Measurements from ENCODE around the gene TYK2.
A peak's percentile ranks its signal among the peaks of the same experiment; 100 is the strongest.

Gene TYK2

GRCh38 chr19:10380313-10381102 is at the start of gene TYK2:
TYK2 (minus strand) TSS chr19:10380572; CDS start chr19:10378406, 2,166 bp downstream.
- Histone ChIP-seq H3K4me2 (ENCODE audit: low read depth, low read length, poor library complexity, severe bottlenecking) (peak within 1 kb of the TSS; percentile 95), H2AFZ (ENCODE audit: low read depth, low read length, severe bottlenecking) (peak within 1 kb of the TSS; percentile 69), H3K27ac (ENCODE audit: low read depth, low read length) (peak within 1 kb of the TSS; percentile 68), H3F3A (ENCODE audit: insufficient read depth) (no peaks in the 10 kb centered on the region), H3K36me3 (ENCODE audit: low read length) (no peaks in the 10 kb centered on the region), H3K9me3 (ENCODE audit: insufficient read depth, low read length) (no peaks in the 10 kb centered on the region), H4K20me1 (ENCODE audit: low read depth, low read length) (no peaks in the 10 kb centered on the region), H3K79me2 (ENCODE audit: insufficient read depth, low read length) (peaks cover 18% of the 10 kb centered on the region), H3K27me3 (ENCODE audit: low read length) (no peaks in the 10 kb centered on the region), H3K4me3 (ENCODE audit: insufficient read depth, low read length, poor library complexity, severe bottlenecking) (peak within 1 kb of the TSS; percentile 97), H3K9ac (ENCODE audit: low read length) (peak within 1 kb of the TSS; percentile 95), H3K9me2 (replicated peaks; ENCODE audit: insufficient read depth, low read length) (no peaks in the 10 kb centered on the region)
- TF ChIP-seq CTCF (IDR thresholded peaks at IDR 0.05; ENCODE audit: insufficient read depth, low read length, poor library complexity, severe bottlenecking): no peak
- no peak for TF ChIP-seq EZH2phosphoT487 (conservative IDR thresholded peaks at IDR 0.05; ENCODE audit: low read length)

DNA sequence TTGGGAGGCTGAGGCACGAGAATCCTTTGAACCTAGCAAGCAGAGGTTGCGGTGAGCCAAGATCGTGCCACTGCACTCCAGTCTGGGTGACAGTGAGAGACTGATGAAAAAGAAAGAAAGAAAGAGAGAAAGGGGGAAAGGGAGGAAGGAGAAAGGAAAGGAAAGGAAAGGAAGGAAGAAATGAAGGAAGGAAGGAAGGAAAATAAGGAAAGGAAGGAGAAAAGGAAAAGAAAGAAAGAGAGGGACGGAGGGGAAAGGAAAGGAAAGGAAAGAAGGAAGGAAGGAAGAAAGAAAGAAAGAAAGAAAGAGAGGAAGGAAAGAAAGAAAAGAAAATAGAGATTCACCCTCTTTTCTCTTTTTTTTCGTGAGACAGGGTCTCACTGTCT is 48.6 kb upstream of the TYK2 start:
- no peak overlapping the region for H2AFZ ChIP-seq (ENCODE audit: low read depth, low read length, severe bottlenecking)
- H3K9me2 ChIP-seq (replicated peaks; ENCODE audit: insufficient read depth, low read length): no peaks in the 10 kb centered on the region
- no peak overlapping the region for H3K27ac ChIP-seq (ENCODE audit: low read depth, low read length)
- no peak overlapping the region for H3K4me3 ChIP-seq (ENCODE audit: insufficient read depth, low read length, poor library complexity, severe bottlenecking)
- H3K4me2 ChIP-seq (ENCODE audit: low read depth, low read length, poor library complexity, severe bottlenecking): no peak overlapping the region
- H3F3A ChIP-seq (ENCODE audit: insufficient read depth): peaks cover 19% of the 10 kb centered on the region; the same call in 1 of the 2 replicates
- peaks cover 20% of the 10 kb centered on the region; the same call in 1 of the 2 replicates for H3K79me2 ChIP-seq (ENCODE audit: insufficient read depth, low read length)
- no peak overlapping the region for H3K9ac ChIP-seq (ENCODE audit: low read length)
- TF ChIP-seq EZH2phosphoT487 (conservative IDR thresholded peaks at IDR 0.05; ENCODE audit: low read length) (no peak), CTCF (IDR thresholded peaks at IDR 0.05; ENCODE audit: insufficient read depth, low read length, poor library complexity, severe bottlenecking) (no peak)
- no peaks in the 10 kb centered on the region for H3K27me3 ChIP-seq (ENCODE audit: low read length)
- no peaks in the 10 kb centered on the region for H3K9me3 ChIP-seq (ENCODE audit: insufficient read depth, low read length)
- H4K20me1 ChIP-seq (ENCODE audit: low read depth, low read length): no peaks in the 10 kb centered on the region; the same call in 1 of the 2 replicates
- H3K36me3 ChIP-seq (ENCODE audit: low read length): no peaks in the 10 kb centered on the region

DNA sequence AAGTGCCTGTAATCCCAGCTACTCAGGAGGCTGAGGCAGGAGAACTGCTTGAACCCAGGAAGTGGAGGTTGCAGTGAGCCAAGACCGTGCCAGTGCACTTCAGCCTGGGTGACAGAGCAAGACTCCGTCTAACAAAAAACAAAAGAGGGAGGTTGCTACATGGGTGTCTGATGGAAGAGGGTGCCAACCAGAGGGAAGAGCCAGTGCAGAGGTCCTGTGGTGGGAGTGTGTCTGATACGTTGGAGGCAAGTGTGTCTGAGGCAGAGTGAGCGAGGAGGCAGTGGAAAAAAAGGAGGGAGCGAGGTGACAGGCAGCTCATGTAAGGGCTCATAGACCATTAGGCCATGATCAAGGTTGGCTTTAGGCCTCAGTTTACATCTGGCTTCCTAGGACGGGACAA is 46.8 kb upstream of the TYK2 start:
- H3K36me3 ChIP-seq (ENCODE audit: low read length): no peaks in the 10 kb centered on the region
- H3K9me3 ChIP-seq (ENCODE audit: insufficient read depth, low read length): no peaks in the 10 kb centered on the region
- H3K27ac ChIP-seq (ENCODE audit: low read depth, low read length): no peak overlapping the region
- no peak overlapping the region for H2AFZ ChIP-seq (ENCODE audit: low read depth, low read length, severe bottlenecking)
- H3K79me2 ChIP-seq (ENCODE audit: insufficient read depth, low read length): peaks cover 16% of the 10 kb centered on the region; the same call in 1 of the 2 replicates
- H3K9me2 ChIP-seq (replicated peaks; ENCODE audit: insufficient read depth, low read length): no peaks in the 10 kb centered on the region
- H3K4me3 ChIP-seq (ENCODE audit: insufficient read depth, low read length, poor library complexity, severe bottlenecking): no peak overlapping the region
- H3K27me3 ChIP-seq (ENCODE audit: low read length): no peaks in the 10 kb centered on the region
- no peaks in the 10 kb centered on the region; the same call in 1 of the 2 replicates for H4K20me1 ChIP-seq (ENCODE audit: low read depth, low read length)
- H3K9ac ChIP-seq (ENCODE audit: low read length): no peak overlapping the region
- TF ChIP-seq CTCF (IDR thresholded peaks at IDR 0.05; ENCODE audit: insufficient read depth, low read length, poor library complexity, severe bottlenecking) (no peak), EZH2phosphoT487 (conservative IDR thresholded peaks at IDR 0.05; ENCODE audit: low read length) (no peak)
- H3F3A ChIP-seq (ENCODE audit: insufficient read depth): peaks cover 19% of the 10 kb centered on the region; the same call in 1 of the 2 replicates
- H3K4me2 ChIP-seq (ENCODE audit: low read depth, low read length, poor library complexity, severe bottlenecking): no peak overlapping the region
